ENCODE results near the gene MRLN.

MRLN gene

GRCh38 chr10:59700709-59701108 lies 52.5 kb downstream of the MRLN start:
- no peak for DNase-seq (ENCODE audit: low spot score in 2 of 2)
- ATAC-seq: no peak
- no peak overlapping the region for H3K27ac Mint-ChIP-seq
- no peak overlapping the region for H3K4me3 Mint-ChIP-seq
- H3K9me3 Mint-ChIP-seq: no peaks in the 10 kb centered on the region
- H3K36me3 Mint-ChIP-seq: no peaks in the 10 kb centered on the region
- no peaks in the 10 kb centered on the region for H3K4me1 Mint-ChIP-seq

- no peak for ATAC-seq
- Mint-ChIP-seq H3K4me1 (no peaks in the 10 kb centered on the region), H3K27ac (no peak overlapping the region), H3K36me3 (no peaks in the 10 kb centered on the region), H3K9me3 (no peaks in the 10 kb centered on the region), H3K4me3 (no peak overlapping the region)
- no peak for DNase-seq (ENCODE audit: low spot score in 2 of 2)
Observed at GRCh38 chr10:59698326-59698725, 54.9 kb downstream of the MRLN start.

GRCh38 chr10:59695637-59696036 lies 57.6 kb downstream of the MRLN start:
- no peak for ATAC-seq
- no peak overlapping the region for H3K4me3 Mint-ChIP-seq
- no peak overlapping the region for H3K27ac Mint-ChIP-seq
- H3K4me1 Mint-ChIP-seq: no peaks in the 10 kb centered on the region
- no peak for DNase-seq (ENCODE audit: low spot score in 2 of 2)
- H3K9me3 Mint-ChIP-seq: no peaks in the 10 kb centered on the region
- no peaks in the 10 kb centered on the region for H3K36me3 Mint-ChIP-seq

- H3K36me3 Mint-ChIP-seq: no peaks in the 10 kb centered on the region
- DNase-seq (ENCODE audit: low spot score in 2 of 2): no peak
- no peak overlapping the region for H3K27ac Mint-ChIP-seq
- no peaks in the 10 kb centered on the region for H3K9me3 Mint-ChIP-seq
- H3K4me3 Mint-ChIP-seq: no peak overlapping the region
- no peak for ATAC-seq
- H3K4me1 Mint-ChIP-seq: no peaks in the 10 kb centered on the region
Observed at GRCh38 chr10:59694936-59695335, 58.3 kb downstream of the MRLN start.

- H3K4me1 Mint-ChIP-seq: no peaks in the 10 kb centered on the region
- no peak overlapping the region for H3K4me3 Mint-ChIP-seq
- no peaks in the 10 kb centered on the region for H3K9me3 Mint-ChIP-seq
Observed at GRCh38 chr10:59692113-59692512, 61.1 kb downstream of the MRLN start.

GRCh38 chr10:59688921-59689351 lies 64.3 kb downstream of the MRLN start:
- Mint-ChIP-seq H3K36me3 (no peaks in the 10 kb centered on the region), H3K4me3 (no peak overlapping the region), H3K27ac (no peak overlapping the region), H3K4me1 (no peaks in the 10 kb centered on the region), H3K9me3 (no peaks in the 10 kb centered on the region)
- DNase-seq (ENCODE audit: low spot score in 2 of 2) (no peak), ATAC-seq (peak; percentile 37)

More at GRCh38 chr10:59692113-59692512, 61.1 kb downstream of the MRLN start:
- DNase-seq (ENCODE audit: low spot score in 2 of 2) (no peak), ATAC-seq (no peak)
- no peak overlapping the region for H3K27ac Mint-ChIP-seq
- H3K36me3 Mint-ChIP-seq: no peaks in the 10 kb centered on the region

- DNase-seq (ENCODE audit: low spot score in 2 of 2): no peak
- no peak for ATAC-seq
- Mint-ChIP-seq H3K27ac (no peak overlapping the region), H3K9me3 (no peaks in the 10 kb centered on the region), H3K4me1 (no peaks in the 10 kb centered on the region), H3K4me3 (no peak overlapping the region), H3K36me3 (no peaks in the 10 kb centered on the region)
Observed at GRCh38 chr10:59687657-59688056, 65.6 kb downstream of the MRLN start.
